Raji (cell line): ENCODE data around the gene VOPP1.

Experiments used
- POLR2A ChIP-seq: IDR thresholded peaks from 2 replicates; pipeline ENCODE4 v1.6.1; 2011; ENCODE audit warnings: low read depth, low read length, control low read depth; ENCODE audit not compliant: insufficient read depth

Gene VOPP1

DNA sequence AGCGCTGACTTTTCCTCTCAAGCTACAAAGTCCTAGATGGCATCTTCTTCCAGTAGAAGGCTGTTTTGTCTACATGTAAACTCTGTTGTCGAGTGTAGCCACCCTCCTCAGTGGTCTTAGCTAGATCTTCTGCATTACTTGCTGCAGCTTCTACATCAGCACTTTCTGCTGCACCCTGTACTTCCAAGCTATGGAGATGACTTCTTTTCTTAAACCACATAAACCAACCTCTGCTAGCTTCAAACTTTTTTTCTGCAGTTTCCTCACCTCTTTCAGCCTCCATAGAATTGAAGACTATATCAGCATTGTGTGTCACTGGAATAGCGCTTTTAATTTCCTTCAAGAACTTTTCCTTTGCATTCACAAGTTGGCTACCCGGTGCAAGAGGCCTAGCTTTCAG is 119.3 kb downstream of the VOPP1 start:
- no peak for TF ChIP-seq POLR2A

GRCh38 chr7:55449992-55450535 is 122.2 kb downstream of the VOPP1 start:
- TF ChIP-seq POLR2A = no peak

DNA sequence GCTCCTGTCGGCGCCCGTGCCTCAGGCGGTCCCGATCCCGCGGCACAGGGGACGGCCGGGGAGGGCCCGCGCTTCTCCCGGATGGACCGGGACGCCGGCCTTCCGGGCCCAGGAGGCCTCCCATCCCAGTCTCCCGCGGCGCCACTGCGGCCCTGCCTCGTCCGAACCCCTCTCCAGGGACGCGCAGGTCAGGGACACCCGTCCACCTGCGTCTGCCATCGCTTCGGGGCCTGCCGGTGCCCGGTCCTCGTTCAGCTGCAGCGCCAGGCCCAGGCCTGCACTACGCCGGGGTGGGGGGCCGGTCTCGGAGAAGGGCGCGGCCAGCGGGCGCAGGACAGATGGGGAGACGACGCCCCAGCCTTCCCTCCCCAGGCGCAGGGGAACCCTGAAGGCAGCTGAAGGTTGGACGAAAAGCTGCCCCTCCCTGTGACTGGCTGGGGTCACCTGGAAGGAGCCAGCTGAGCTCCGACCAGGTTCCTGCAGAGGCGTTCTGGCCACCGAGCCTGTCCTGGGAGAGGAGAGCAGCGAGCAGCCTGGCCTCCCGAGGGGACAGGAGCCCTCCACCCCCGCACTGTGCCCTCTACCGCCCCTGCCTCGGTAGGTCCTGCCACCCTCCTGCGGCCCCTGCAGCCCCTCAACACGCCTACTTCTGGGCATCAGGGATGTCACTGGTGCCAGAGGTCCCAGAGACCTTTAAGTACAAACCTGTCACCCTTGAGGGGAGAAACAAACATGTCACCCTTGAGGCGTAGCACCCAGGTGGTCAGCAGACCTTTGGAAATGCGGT is 122.9 kb downstream of the VOPP1 start:
- no peak for TF ChIP-seq POLR2A

DNA sequence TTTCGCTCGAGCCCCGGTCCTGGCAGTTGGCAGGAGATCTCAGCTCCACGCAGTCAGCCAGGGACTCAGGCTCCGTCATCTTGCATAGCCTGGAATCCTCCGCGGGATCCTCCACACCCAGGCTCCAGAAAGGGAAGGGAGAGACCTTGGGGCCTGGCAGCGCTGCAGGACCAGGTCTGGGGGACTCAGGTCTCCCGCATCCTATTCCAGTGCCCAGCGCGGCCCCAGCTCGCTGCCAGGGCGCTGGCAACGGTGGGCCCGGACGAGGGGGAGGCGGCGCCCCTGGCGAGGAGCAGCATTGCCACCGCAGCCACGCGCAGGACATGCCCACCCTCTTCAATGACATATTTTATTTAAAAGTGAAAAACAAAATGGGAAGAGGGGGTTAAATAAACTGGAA is 123.8 kb downstream of the VOPP1 start:
- TF ChIP-seq POLR2A = no peak

DNA sequence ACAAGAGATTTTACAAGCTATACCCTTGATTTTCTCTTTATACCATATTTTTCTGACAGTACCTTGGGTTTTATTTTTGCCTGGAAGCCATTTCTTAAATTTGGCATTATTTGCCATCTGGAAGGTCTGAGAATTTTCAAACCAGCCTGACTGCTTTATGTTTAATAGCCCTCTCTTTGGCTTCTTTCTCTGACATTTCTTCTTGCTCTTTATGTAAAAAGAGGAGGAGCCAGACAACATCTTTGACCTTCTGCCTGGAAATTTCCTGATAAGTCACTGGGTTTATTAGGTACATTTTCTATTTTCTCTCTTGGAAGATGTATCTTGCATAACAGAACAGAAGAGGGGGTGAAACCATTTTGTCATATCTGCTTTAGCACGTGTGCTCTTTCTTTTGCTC is 127.5 kb downstream of the VOPP1 start:
- no peak for TF ChIP-seq POLR2A

DNA sequence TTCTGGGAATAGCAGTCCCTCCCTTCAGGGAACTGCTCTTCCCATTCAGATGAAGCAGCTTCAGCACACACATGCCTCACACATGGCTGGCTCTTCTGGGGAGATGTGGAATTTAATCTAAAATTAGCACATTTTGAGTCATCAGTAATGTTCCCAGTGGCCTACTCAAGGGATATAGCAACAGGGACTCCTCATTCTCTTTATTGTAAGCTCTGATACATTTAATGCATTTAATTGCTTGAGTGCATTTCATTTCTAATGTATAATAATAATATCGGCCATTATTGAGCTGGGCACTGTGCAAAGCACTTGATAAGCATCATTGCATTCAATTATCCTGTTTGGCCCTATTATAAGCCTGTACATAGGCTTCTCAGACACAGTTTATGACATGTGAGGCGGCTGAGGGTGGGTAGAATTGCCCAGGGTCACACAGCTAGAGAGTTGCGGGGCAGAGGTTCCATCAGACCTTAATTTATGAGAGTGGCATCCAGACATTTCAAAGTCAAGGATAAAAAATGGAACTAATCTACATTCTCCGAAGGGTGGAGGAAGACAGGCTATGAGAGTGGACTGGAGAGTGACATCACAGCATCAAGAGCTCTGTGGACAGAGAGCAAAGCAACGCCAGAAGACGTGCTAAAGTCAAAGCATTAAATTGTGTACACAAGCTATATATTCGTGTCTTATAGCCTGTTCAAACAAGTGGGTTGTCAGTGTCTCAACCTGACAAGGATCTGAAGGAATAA is 130.4 kb downstream of the VOPP1 start:
- TF ChIP-seq POLR2A = no peak

GRCh38 chr7:55441002-55441401 is 131.3 kb downstream of the VOPP1 start:
- TF ChIP-seq POLR2A = no peak

DNA sequence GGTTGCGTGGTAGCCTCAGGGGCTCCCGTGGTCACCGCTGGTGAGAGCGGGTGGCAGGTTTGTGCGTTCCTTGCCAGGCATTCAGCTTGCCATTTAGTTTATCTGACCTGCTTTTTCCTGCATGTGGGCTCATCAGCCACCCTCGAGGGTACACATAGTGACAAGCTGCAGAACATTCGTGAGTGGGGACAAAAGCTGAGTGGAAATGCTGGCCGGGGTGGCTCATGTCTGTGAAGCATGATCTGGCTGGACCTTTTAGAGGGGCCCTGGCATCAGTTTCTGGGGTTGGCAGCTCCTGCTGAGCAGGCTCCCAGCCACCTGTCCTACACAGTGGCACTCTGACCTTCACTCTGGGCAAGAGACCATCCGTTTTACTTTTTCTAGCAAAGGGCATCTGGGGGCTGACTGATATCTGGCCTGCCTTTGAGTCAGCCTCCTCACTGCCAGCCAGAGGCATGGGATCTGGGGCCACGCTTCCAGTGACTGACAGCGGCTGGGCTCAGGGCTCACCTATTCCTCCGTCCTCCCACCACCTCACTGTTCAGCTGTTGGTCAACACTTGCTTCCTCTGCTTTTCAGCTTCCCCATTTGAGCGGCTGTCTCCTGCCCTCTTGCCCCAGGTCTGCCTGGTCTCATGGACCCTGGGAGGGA is 132.1 kb downstream of the VOPP1 start:
- TF ChIP-seq POLR2A = no peak

DNA sequence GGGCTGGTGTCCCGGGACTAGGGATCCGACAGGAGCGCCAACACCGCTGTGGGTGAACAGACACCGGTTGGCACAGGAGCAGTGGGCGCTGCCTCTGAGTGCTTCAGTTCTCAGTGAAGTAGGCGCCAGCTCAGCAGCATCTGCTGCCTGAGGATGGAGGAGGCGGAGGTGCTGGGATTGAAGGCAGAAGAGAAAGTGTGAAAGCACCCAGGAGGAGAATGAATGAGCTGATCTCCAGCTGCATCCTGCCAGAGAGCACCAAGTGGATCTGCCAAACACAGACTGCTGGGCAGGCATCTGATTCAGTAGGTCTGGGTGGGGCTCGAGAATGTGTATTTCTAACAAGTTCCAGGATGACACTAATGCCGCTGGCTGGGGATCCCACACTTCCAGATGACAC is 132.7 kb downstream of the VOPP1 start:
- no peak for TF ChIP-seq POLR2A

- TF ChIP-seq POLR2A = no peak
Measured at GRCh38 chr7:55438757-55439525, 133.4 kb downstream of the VOPP1 start.

DNA sequence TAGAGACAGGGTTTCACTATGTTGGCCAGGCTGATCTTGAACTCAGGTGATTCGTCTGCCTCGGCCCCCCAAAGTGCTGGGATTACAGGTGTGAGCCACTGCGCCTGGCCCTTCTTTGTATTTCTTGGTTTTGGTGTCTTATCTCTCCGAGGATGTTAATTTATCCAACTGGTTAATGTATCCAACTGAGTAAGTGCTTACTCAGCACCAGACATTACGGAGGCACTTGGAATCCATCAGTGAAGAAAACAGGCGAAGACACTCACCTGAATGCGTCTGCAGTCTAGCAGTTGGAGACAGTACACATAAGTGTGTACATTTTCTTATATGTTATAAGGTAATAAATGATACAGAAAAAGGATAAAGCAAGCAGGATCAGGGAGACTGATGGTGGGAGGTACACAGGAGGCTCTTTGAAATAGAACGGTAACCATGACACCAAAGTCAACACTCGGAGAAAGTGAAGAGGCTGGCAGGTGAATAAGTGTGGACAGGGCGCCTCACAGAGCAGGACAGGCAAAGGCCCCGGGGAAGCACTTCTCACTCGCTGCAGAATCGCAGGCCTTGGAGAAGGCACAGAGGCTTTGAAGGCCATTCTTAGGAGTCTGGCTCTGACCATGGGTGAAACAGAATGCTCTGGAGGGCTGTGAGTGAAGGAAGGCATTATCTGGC is 134.1 kb downstream of the VOPP1 start:
- no peak for TF ChIP-seq POLR2A

GRCh38 chr7:55437375-55437774 is 134.9 kb downstream of the VOPP1 start:
- TF ChIP-seq POLR2A = no peak

- TF ChIP-seq POLR2A = no peak
Measured at GRCh38 chr7:55436457-55436856, 135.8 kb downstream of the VOPP1 start.

- no peak for TF ChIP-seq POLR2A
Measured at GRCh38 chr7:55435466-55435865, 136.8 kb downstream of the VOPP1 start.
